B cell (primary cell): ENCODE results near the gene L3MBTL4.

Source experiments
- EZH2 ChIP-seq: IDR thresholded peaks from 2 replicates; pipeline ENCODE4 v1.6.1; 2012; ENCODE audit warnings: borderline replicate concordance, low read depth, mild to moderate bottlenecking, moderate library complexity, low read length; ENCODE audit not compliant: insufficient read depth, poor library complexity, severe bottlenecking
- TF ChIP-seq, protein P1 (sequence below): fragments of 200-600 bp; IDR thresholded peaks from one replicate; pipeline ENCODE4 v1.8.0; 2022; ENCODE audit warnings: antibody characterized with exemption, mild to moderate bottlenecking

DNA sequence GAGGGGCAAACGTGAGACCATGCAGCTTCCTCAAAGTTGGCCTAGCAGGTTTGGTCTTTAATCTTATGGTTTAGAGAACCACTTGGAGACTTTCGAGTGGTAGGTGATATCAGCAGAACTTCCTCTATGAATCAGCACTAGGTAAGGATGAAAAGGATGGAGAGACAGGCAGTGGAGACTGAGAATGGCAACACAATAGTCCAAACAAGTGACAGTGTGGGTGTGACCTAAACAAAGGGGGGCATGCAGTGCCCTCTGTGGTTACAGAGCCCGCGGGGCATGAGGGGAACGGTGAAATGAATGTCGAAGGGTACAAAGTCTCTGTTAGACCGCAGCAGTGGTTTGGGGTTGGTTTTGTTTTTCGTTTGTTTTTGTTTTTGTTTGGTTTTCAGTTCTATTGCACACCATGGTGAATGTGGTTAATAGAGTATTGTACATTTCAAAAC is 143.9 kb downstream of the L3MBTL4 start:
- TF ChIP-seq, protein P1, sequence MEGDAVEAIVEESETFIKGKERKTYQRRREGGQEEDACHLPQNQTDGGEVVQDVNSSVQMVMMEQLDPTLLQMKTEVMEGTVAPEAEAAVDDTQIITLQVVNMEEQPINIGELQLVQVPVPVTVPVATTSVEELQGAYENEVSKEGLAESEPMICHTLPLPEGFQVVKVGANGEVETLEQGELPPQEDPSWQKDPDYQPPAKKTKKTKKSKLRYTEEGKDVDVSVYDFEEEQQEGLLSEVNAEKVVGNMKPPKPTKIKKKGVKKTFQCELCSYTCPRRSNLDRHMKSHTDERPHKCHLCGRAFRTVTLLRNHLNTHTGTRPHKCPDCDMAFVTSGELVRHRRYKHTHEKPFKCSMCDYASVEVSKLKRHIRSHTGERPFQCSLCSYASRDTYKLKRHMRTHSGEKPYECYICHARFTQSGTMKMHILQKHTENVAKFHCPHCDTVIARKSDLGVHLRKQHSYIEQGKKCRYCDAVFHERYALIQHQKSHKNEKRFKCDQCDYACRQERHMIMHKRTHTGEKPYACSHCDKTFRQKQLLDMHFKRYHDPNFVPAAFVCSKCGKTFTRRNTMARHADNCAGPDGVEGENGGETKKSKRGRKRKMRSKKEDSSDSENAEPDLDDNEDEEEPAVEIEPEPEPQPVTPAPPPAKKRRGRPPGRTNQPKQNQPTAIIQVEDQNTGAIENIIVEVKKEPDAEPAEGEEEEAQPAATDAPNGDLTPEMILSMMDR, result no peak
- TF ChIP-seq EZH2, result no peak
